ENCODE data around the gene UBR1.

DNA sequence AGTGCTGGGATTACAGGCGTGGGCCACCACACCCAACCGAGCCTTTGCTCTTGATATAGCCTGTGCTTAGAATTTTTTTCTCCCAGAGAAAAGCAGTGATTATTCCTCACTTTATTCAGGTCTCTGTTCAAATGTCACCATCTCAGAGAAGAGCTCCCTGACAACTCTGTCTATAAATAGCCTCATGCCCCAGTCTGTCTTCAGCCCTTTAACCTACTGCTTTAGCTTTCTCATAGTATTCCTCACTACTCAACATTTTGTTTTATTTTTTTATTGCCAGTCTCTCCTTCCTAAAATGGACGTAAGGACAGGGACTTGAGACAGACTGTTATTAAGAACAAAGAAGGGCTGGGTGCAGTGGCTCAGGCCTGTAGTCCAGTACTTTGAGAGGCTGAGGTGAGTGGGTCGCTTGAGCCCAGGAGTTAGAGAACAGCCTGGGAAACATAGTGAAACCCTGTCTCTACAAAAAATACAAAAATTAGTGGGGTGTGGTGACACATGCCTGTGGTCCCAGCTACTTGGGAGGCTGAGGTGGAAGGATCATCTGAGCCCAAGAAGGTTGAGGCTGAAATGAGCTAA lies 106.5 kb downstream of the UBR1 start:
- TF ChIP-seq EZH2 (IDR thresholded peaks at IDR 0.05; ENCODE audit: low read length, unreplicated experiment) (no peak), EZH2phosphoT487 (IDR thresholded peaks at IDR 0.05; ENCODE audit: borderline replicate concordance, low read length) (no peak), CTCF (conservative IDR thresholded peaks at IDR 0.05; ENCODE audit: low read depth, low read length) (no peak)
